ENCODE data around the gene ELAVL3. TPM values are rescaled to one million over a fixed set of nuclear protein-coding genes. Genes with fewer than 3 reads are reported as not detected.

Gene ELAVL3
- total RNA-seq (2022) (0.54 TPM in 1 of 2 replicates, not detected in the other), Bru-seq, nascent RNA (percentile 10 among the genes with signal in this experiment), BruChase-seq, experiment 1, labeled RNA remaining after a 6-hour chase (percentile 17 among the genes with signal in this experiment), BruChase-seq, experiment 2, labeled RNA remaining after a 2-hour chase (percentile 10 among the genes with signal in this experiment)
- long read RNA-seq = 0 reads

- Mint-ChIP-seq H3K27me3 (ENCODE audit: insufficient read depth, unreplicated experiment) (no peaks in the 10 kb centered on the region), H3K4me3 (ENCODE audit: unreplicated experiment) (no peak within 1 kb of the TSS), H3K4me1 (ENCODE audit: insufficient read depth, unreplicated experiment) (peaks cover 6% of the 10 kb centered on the region), H3K9me3 (ENCODE audit: unreplicated experiment) (no peaks in the 10 kb centered on the region), H3K27ac (ENCODE audit: low read depth, unreplicated experiment) (no peak within 1 kb of the TSS), H3K36me3 (ENCODE audit: insufficient read depth, unreplicated experiment) (no peaks in the 10 kb centered on the region)
- no peak for DNase-seq (ENCODE audit: unreplicated experiment)
- TF ChIP-seq, protein P1, sequence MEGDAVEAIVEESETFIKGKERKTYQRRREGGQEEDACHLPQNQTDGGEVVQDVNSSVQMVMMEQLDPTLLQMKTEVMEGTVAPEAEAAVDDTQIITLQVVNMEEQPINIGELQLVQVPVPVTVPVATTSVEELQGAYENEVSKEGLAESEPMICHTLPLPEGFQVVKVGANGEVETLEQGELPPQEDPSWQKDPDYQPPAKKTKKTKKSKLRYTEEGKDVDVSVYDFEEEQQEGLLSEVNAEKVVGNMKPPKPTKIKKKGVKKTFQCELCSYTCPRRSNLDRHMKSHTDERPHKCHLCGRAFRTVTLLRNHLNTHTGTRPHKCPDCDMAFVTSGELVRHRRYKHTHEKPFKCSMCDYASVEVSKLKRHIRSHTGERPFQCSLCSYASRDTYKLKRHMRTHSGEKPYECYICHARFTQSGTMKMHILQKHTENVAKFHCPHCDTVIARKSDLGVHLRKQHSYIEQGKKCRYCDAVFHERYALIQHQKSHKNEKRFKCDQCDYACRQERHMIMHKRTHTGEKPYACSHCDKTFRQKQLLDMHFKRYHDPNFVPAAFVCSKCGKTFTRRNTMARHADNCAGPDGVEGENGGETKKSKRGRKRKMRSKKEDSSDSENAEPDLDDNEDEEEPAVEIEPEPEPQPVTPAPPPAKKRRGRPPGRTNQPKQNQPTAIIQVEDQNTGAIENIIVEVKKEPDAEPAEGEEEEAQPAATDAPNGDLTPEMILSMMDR (IDR thresholded peaks at IDR 0.05; ENCODE audit: unreplicated experiment) = no peak
- no TSS peak for BruUV-seq (replicated peaks)
- POLR2A ChIA-PET = no interaction called here
- intact Hi-C loops (cut with micrococcal nuclease) = no loop called here
- CTCF ChIA-PET = interaction anchor here (0.6 to 2.5 kb wide), 2 partner anchors 99 to 343 kb away, joined by 3 to 12 read pairs; no protein-coding TSS in a partner anchor
Measured at GRCh38 chr19:11480715-11481533, at the start of gene ELAVL3. Gene ELAVL3 (minus strand): TSS chr19:11481046. CDS start chr19:11480608, 438 bp downstream.

GRCh38 chr19:11530432-11530831, 49.6 kb upstream of the ELAVL3 start:
- POLR2A ChIA-PET = interaction anchor here (0.6 to 2.4 kb wide), 3 partner anchors 29 to 80 kb away, joined by 3 to 9 read pairs (median 3); partner anchors contain the start of genes ELOF1 and ZNF627
- CTCF ChIA-PET = interaction anchor here (0.6 kb wide), 2 partner anchors 50 to 235 kb away, joined by 3 to 4 read pairs; no protein-coding TSS in a partner anchor
- no peaks in the 10 kb centered on the region for H3K27me3 Mint-ChIP-seq (ENCODE audit: insufficient read depth, unreplicated experiment)
- peak; percentile 95 for DNase-seq (ENCODE audit: unreplicated experiment)
- H3K36me3 Mint-ChIP-seq (ENCODE audit: insufficient read depth, unreplicated experiment) = peaks cover 6% of the 10 kb centered on the region
- H3K9me3 Mint-ChIP-seq (ENCODE audit: unreplicated experiment) = no peaks in the 10 kb centered on the region
- intact Hi-C loops (cut with micrococcal nuclease) = loop anchor here (10.0 kb wide), 1 partner anchor 54 kb away; no protein-coding TSS in a partner anchor
- TF ChIP-seq, protein P1 (IDR thresholded peaks at IDR 0.05; ENCODE audit: unreplicated experiment) = no peak
- H3K4me1 Mint-ChIP-seq (ENCODE audit: insufficient read depth, unreplicated experiment) = peaks cover 8% of the 10 kb centered on the region
- H3K4me3 Mint-ChIP-seq (ENCODE audit: unreplicated experiment) = no peak overlapping the region
- no TSS peak for BruUV-seq (replicated peaks)
- no peak overlapping the region for H3K27ac Mint-ChIP-seq (ENCODE audit: low read depth, unreplicated experiment)

DNA sequence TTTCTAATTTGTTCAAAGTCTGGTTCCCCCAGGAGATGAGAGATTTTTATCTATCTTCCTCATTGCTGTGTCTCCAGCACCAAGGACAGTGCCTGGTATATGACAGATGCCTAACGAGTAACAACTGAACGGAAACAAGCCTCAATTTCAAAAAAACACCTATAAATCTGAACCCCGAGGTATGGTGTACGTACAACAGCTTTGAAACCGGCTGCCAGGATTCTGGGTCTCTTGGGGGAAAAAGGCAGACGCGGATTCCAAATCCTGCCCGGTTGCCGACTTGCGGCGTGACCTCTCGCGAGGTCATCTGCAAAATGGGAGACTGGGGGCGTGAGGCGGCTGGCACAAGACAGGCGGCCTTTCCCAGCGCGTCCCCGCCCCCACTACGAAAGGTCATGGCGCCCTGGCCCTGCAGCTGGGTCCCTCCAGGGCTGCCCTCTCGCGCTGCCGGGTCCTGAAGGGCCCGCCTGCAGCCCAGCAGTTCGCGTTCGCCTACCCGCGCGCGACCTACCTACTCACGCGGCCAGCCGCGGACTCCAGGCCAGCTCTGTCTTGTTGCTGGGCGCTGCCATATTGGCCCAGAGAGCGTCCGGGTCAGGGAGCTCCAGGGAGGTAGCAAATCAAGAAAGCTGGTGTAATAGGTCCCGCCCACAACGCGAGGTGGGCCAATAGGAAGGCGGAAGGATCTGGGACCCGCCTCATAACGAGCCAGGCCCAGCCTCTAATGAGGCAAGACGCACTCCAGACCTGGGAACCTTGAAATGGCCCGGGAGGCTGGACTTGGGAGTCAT, 47.9 kb upstream of the ELAVL3 start, which contains the start of gene ECSIT:
TSS of gene ECSIT (minus strand) at position 584 of the 791 bp plus-strand sequence. CDS start 9,964 bp downstream, outside the sequence.
- ChIA-PET POLR2A (interaction anchor here (0.6 to 1.8 kb wide), 19 partner anchors 9 to 1083 kb away, joined by 3 to 15 read pairs (median 3); partner anchors contain the start of genes ELOF1, ODAD3, PRKCSH and SWSAP1), CTCF (interaction anchor here (0.6 to 1.1 kb wide), 6 partner anchors 11 to 869 kb away, joined by 3 to 4 read pairs (median 3); no protein-coding TSS in a partner anchor)
- intact Hi-C loops (cut with micrococcal nuclease) = loop anchor here (1.0 kb wide), 1 partner anchor 23 kb away; the partner anchor contains the start of gene ZNF653
- TF ChIP-seq, protein P1 (IDR thresholded peaks at IDR 0.05; ENCODE audit: unreplicated experiment) = no peak
- H3K36me3 Mint-ChIP-seq (ENCODE audit: insufficient read depth, unreplicated experiment) = peaks cover 6% of the 10 kb centered on the region
- H3K27ac Mint-ChIP-seq (ENCODE audit: low read depth, unreplicated experiment) = peak within 1 kb of the TSS; percentile 90
- peak within 1 kb of the TSS; percentile 93 for H3K4me3 Mint-ChIP-seq (ENCODE audit: unreplicated experiment)
- H3K27me3 Mint-ChIP-seq (ENCODE audit: insufficient read depth, unreplicated experiment) = no peaks in the 10 kb centered on the region
- peaks cover 8% of the 10 kb centered on the region for H3K4me1 Mint-ChIP-seq (ENCODE audit: insufficient read depth, unreplicated experiment)
- no peaks in the 10 kb centered on the region for H3K9me3 Mint-ChIP-seq (ENCODE audit: unreplicated experiment)
- TSS peak; percentile 76 for BruUV-seq (replicated peaks)
- DNase-seq (ENCODE audit: unreplicated experiment) = peak; percentile 100

Measured in MCF 10A (cell line).